ENCODE results near the gene OR5K1. TPM values are rescaled to one million over a fixed set of nuclear protein-coding genes. Genes with fewer than 3 reads are reported as not detected.
A peak's percentile ranks its signal among the peaks of the same experiment; 100 is the strongest.

Gene OR5K1
- total RNA-seq, 1 donor: not detected

- H3K4me3 ChIP-seq (ENCODE audit: low read length): no peak overlapping the region
- H3K9me3 ChIP-seq (ENCODE audit: low read depth, low read length): no peaks in the 10 kb centered on the region
- H3K4me1 ChIP-seq (ENCODE audit: insufficient read depth, low read length): no peaks in the 10 kb centered on the region
- no peaks in the 10 kb centered on the region for H3K27me3 ChIP-seq (ENCODE audit: insufficient read depth, low read length)
These were observed 38.3 kb downstream of the OR5K1 start for GRCh38 chr3:98501270-98501669.

- Histone ChIP-seq H3K4me3 (ENCODE audit: low read length) (no peak overlapping the region), H3K4me1 (ENCODE audit: insufficient read depth, low read length) (no peaks in the 10 kb centered on the region), H3K9me3 (ENCODE audit: low read depth, low read length) (no peaks in the 10 kb centered on the region), H3K27me3 (ENCODE audit: insufficient read depth, low read length) (no peaks in the 10 kb centered on the region)
These were observed 39.0 kb downstream of the OR5K1 start for GRCh38 chr3:98501863-98502576.

- no peaks in the 10 kb centered on the region for H3K27me3 ChIP-seq (ENCODE audit: insufficient read depth, low read length)
- H3K4me3 ChIP-seq (ENCODE audit: low read length): no peak overlapping the region
- H3K4me1 ChIP-seq (ENCODE audit: insufficient read depth, low read length): no peaks in the 10 kb centered on the region
- H3K9me3 ChIP-seq (ENCODE audit: low read depth, low read length): no peaks in the 10 kb centered on the region
These were observed 41.5 kb downstream of the OR5K1 start for GRCh38 chr3:98504539-98504938.

- Histone ChIP-seq H3K4me1 (ENCODE audit: insufficient read depth, low read length) (peaks cover 6% of the 10 kb centered on the region), H3K4me3 (ENCODE audit: low read length) (no peak overlapping the region), H3K27me3 (ENCODE audit: insufficient read depth, low read length) (no peaks in the 10 kb centered on the region), H3K9me3 (ENCODE audit: low read depth, low read length) (no peaks in the 10 kb centered on the region)
These were observed 45.6 kb downstream of the OR5K1 start for GRCh38 chr3:98508582-98508981.

GRCh38 chr3:98512576-98512975, 49.6 kb downstream of the OR5K1 start:
- Histone ChIP-seq H3K4me3 (ENCODE audit: low read length) (no peak overlapping the region), H3K27me3 (ENCODE audit: insufficient read depth, low read length) (no peaks in the 10 kb centered on the region)

GRCh38 chr3:98513091-98513511, 50.1 kb downstream of the OR5K1 start:
- no peaks in the 10 kb centered on the region for H3K9me3 ChIP-seq (ENCODE audit: low read depth, low read length)
- peaks cover 9% of the 10 kb centered on the region for H3K4me1 ChIP-seq (ENCODE audit: insufficient read depth, low read length)
- no peaks in the 10 kb centered on the region for H3K27me3 ChIP-seq (ENCODE audit: insufficient read depth, low read length)
- no peak overlapping the region for H3K4me3 ChIP-seq (ENCODE audit: low read length)

More at GRCh38 chr3:98512576-98512975, 49.6 kb downstream of the OR5K1 start:
- H3K9me3 ChIP-seq (ENCODE audit: low read depth, low read length): no peaks in the 10 kb centered on the region
- peaks cover 9% of the 10 kb centered on the region for H3K4me1 ChIP-seq (ENCODE audit: insufficient read depth, low read length)

GRCh38 chr3:98513736-98514135, 50.7 kb downstream of the OR5K1 start:
- Histone ChIP-seq H3K4me3 (ENCODE audit: low read length) (no peak overlapping the region), H3K4me1 (ENCODE audit: insufficient read depth, low read length) (peaks cover 9% of the 10 kb centered on the region), H3K9me3 (ENCODE audit: low read depth, low read length) (no peaks in the 10 kb centered on the region)

GRCh38 chr3:98514948-98515347, 51.9 kb downstream of the OR5K1 start:
- H3K9me3 ChIP-seq (ENCODE audit: low read depth, low read length): no peaks in the 10 kb centered on the region
- peaks cover 16% of the 10 kb centered on the region for H3K4me1 ChIP-seq (ENCODE audit: insufficient read depth, low read length)
- no peaks in the 10 kb centered on the region for H3K27me3 ChIP-seq (ENCODE audit: insufficient read depth, low read length)
- no peak overlapping the region for H3K4me3 ChIP-seq (ENCODE audit: low read length)

More at GRCh38 chr3:98513736-98514135, 50.7 kb downstream of the OR5K1 start:
- H3K27me3 ChIP-seq (ENCODE audit: insufficient read depth, low read length): no peaks in the 10 kb centered on the region

GRCh38 chr3:98518816-98519215, 55.8 kb downstream of the OR5K1 start:
- peaks cover 20% of the 10 kb centered on the region for H3K4me1 ChIP-seq (ENCODE audit: insufficient read depth, low read length)
- H3K4me3 ChIP-seq (ENCODE audit: low read length): no peak overlapping the region
- H3K27me3 ChIP-seq (ENCODE audit: insufficient read depth, low read length): no peaks in the 10 kb centered on the region
- H3K9me3 ChIP-seq (ENCODE audit: low read depth, low read length): no peaks in the 10 kb centered on the region

GRCh38 chr3:98519351-98519750, 56.4 kb downstream of the OR5K1 start:
- Histone ChIP-seq H3K4me1 (ENCODE audit: insufficient read depth, low read length) (peaks cover 20% of the 10 kb centered on the region), H3K4me3 (ENCODE audit: low read length) (no peak overlapping the region), H3K9me3 (ENCODE audit: low read depth, low read length) (no peaks in the 10 kb centered on the region), H3K27me3 (ENCODE audit: insufficient read depth, low read length) (no peaks in the 10 kb centered on the region)

GRCh38 chr3:98521897-98522543, 59.0 kb downstream of the OR5K1 start:
- Histone ChIP-seq H3K4me1 (ENCODE audit: insufficient read depth, low read length) (peaks cover 20% of the 10 kb centered on the region), H3K27me3 (ENCODE audit: insufficient read depth, low read length) (no peaks in the 10 kb centered on the region), H3K9me3 (ENCODE audit: low read depth, low read length) (no peaks in the 10 kb centered on the region), H3K4me3 (ENCODE audit: low read length) (peak overlapping the region; percentile 71)

Other genes with a start within 250 kb of the OR5K1 start
- not detected for gene OR5H6, start 199.0 kb upstream of the OR5K1 start, total RNA-seq
- not detected for gene OR5H2, start 180.7 kb upstream of the OR5K1 start, total RNA-seq
- not detected for gene OR5K4, start 109.3 kb upstream of the OR5K1 start, total RNA-seq
- 0.10 TPM for gene OR5K3, start 72.5 kb upstream of the OR5K1 start, total RNA-seq
- not detected for gene OR5K2, start 34.5 kb downstream of the OR5K1 start, total RNA-seq
- gene CLDND1, start 59.7 kb downstream of the OR5K1 start, total RNA-seq: 187 TPM
- gene GPR15, start 68.8 kb downstream of the OR5K1 start, total RNA-seq: 40.1 TPM
- gene CPOX, start 130.4 kb downstream of the OR5K1 start, total RNA-seq: 7.0 TPM

Data from mononuclear cell (primary cell).